AG09309 (cell line): ENCODE data around the gene EIF4G1.

Source experiments
- DNase-seq: peaks from one replicate; pipeline ENCODE4 v3.0.0-alpha.2; 2010; ENCODE audit warnings: low read depth
- H3K4me3 ChIP-seq: 2 replicates; pipeline ENCODE4 v1.5.1; 2011; ENCODE audit warnings: mild to moderate bottlenecking, low read depth, low read length, moderate library complexity; ENCODE audit not compliant: control insufficient read depth
- CTCF ChIP-seq: IDR thresholded peaks from 2 replicates; pipeline ENCODE4 v1.5.1; 2011; ENCODE audit warnings: mild to moderate bottlenecking, low read depth, low read length, inconsistent platforms; ENCODE audit not compliant: insufficient read depth, control insufficient read depth; ENCODE audit errors: missing control alignments

Gene EIF4G1

GRCh38 chr3:184325269-184325668, 10.9 kb downstream of the EIF4G1 start:
- no peak overlapping the region for H3K4me3 ChIP-seq
- TF ChIP-seq CTCF = no peak
- no peak for DNase-seq

- no peak overlapping the region for H3K4me3 ChIP-seq
- TF ChIP-seq CTCF = no peak
- DNase-seq = no peak
These were observed 11.4 kb downstream of the EIF4G1 start for GRCh38 chr3:184325715-184326369.

- no peak overlapping the region for H3K4me3 ChIP-seq
- DNase-seq = no peak
- TF ChIP-seq CTCF = no peak
These were observed 12.8 kb downstream of the EIF4G1 start for GRCh38 chr3:184327171-184327570.

- no peak for DNase-seq
- no peak for TF ChIP-seq CTCF
- no peak overlapping the region for H3K4me3 ChIP-seq
These were observed 14.1 kb downstream of the EIF4G1 start for GRCh38 chr3:184328516-184328915.

GRCh38 chr3:184332370-184333090, 18.1 kb downstream of the EIF4G1 start:
- peak; percentile 65 for DNase-seq
- no peak for TF ChIP-seq CTCF

GRCh38 chr3:184333190-184333589, 18.8 kb downstream of the EIF4G1 start:
- TF ChIP-seq CTCF = no peak
- no peak overlapping the region for H3K4me3 ChIP-seq
- no peak for DNase-seq

More at GRCh38 chr3:184332370-184333090, 18.1 kb downstream of the EIF4G1 start:
- no peak overlapping the region for H3K4me3 ChIP-seq
